ENCODE results near the gene CALR. TPM values are rescaled to one million over a fixed set of nuclear protein-coding genes. Genes with fewer than 3 reads are reported as not detected.
"Not testable (repeated sequence)": the region's sequence is repeated elsewhere in the genome, so short reads cannot be mapped to it uniquely, and the experiment has no call there.

Gene CALR
- total RNA-seq, 1 experiment from 2014 or later, result 940 TPM

GRCh38 chr19:12943437-12944044, 5.1 kb downstream of the CALR start:
- no peak overlapping the region for H3K4me3 ChIP-seq
- no peaks in the 10 kb centered on the region for H3K27me3 ChIP-seq
- DNase-seq, result no peak
- H3K36me3 ChIP-seq, result peaks cover 70% of the 10 kb centered on the region
- no peak overlapping the region for H3K27ac ChIP-seq
- no peaks in the 10 kb centered on the region for H3K9me3 ChIP-seq (replicated peaks)
- H3K4me1 ChIP-seq, result peaks cover 11% of the 10 kb centered on the region

- no peak for DNase-seq
- H3K4me3 ChIP-seq, result no peak overlapping the region
- H3K27ac ChIP-seq, result no peak overlapping the region
- H3K9me3 ChIP-seq (replicated peaks), result no peaks in the 10 kb centered on the region
- no peaks in the 10 kb centered on the region for H3K27me3 ChIP-seq
- peaks cover 11% of the 10 kb centered on the region for H3K4me1 ChIP-seq
- peaks cover 74% of the 10 kb centered on the region for H3K36me3 ChIP-seq
These were observed 5.8 kb downstream of the CALR start for GRCh38 chr19:12944104-12944674.

- Histone ChIP-seq H3K27me3 (no peaks in the 10 kb centered on the region), H3K4me3 (peak within 1 kb of the TSS; percentile 70), H3K4me1 (no peaks in the 10 kb centered on the region; the same call in 1 of the 2 replicates), H3K27ac (peak within 1 kb of the TSS; percentile 80), H3K9me3 (replicated peaks) (no peaks in the 10 kb centered on the region), H3K36me3 (peaks cover 73% of the 10 kb centered on the region)
- peak; percentile 99 to 100 for DNase-seq
These were observed 7.2 kb downstream of the CALR start, which contains the start of gene RAD23A for GRCh38 chr19:12945479-12946091. RAD23A (plus strand) TSS chr19:12945862; CDS start chr19:12945949, 87 bp downstream.

GRCh38 chr19:12946092-12946721, 7.8 kb downstream of the CALR start:
- no peaks in the 10 kb centered on the region; the same call in 1 of the 2 replicates for H3K4me1 ChIP-seq
- H3K27ac ChIP-seq, result peak overlapping the region; percentile 80
- H3K4me3 ChIP-seq, result peak overlapping the region; percentile 70
- peaks cover 73% of the 10 kb centered on the region for H3K36me3 ChIP-seq
- H3K27me3 ChIP-seq, result no peaks in the 10 kb centered on the region
- no peaks in the 10 kb centered on the region for H3K9me3 ChIP-seq (replicated peaks)
- peak; percentile 89 to 90 for DNase-seq

- peak overlapping the region; percentile 80 for H3K27ac ChIP-seq
- H3K4me3 ChIP-seq, result peak overlapping the region; percentile 70
- H3K9me3 ChIP-seq (replicated peaks), result no peaks in the 10 kb centered on the region
- H3K27me3 ChIP-seq, result no peaks in the 10 kb centered on the region
- peaks cover 2% of the 10 kb centered on the region; the same call in 1 of the 2 replicates for H3K4me1 ChIP-seq
- H3K36me3 ChIP-seq, result peaks cover 73% of the 10 kb centered on the region
- no peak for DNase-seq
These were observed 8.5 kb downstream of the CALR start for GRCh38 chr19:12946731-12947496.

- H3K27ac ChIP-seq, result no peak overlapping the region
- H3K36me3 ChIP-seq, result peaks cover 71% of the 10 kb centered on the region
- H3K4me3 ChIP-seq, result no peak overlapping the region
- peaks cover 12% of the 10 kb centered on the region for H3K4me1 ChIP-seq
- no peak for DNase-seq
- no peaks in the 10 kb centered on the region for H3K27me3 ChIP-seq
- H3K9me3 ChIP-seq (replicated peaks), result no peaks in the 10 kb centered on the region
These were observed 9.5 kb downstream of the CALR start for GRCh38 chr19:12947702-12948611.

- DNase-seq, result no peak
- H3K9me3 ChIP-seq (replicated peaks), result no peaks in the 10 kb centered on the region
- peaks cover 67% of the 10 kb centered on the region for H3K36me3 ChIP-seq
- peaks cover 21% of the 10 kb centered on the region for H3K4me1 ChIP-seq
- H3K27ac ChIP-seq, result no peak overlapping the region
- no peak overlapping the region for H3K4me3 ChIP-seq
- H3K27me3 ChIP-seq, result no peaks in the 10 kb centered on the region
These were observed 10.4 kb downstream of the CALR start for GRCh38 chr19:12948612-12949362.

- no peak for DNase-seq
- H3K27ac ChIP-seq, result no peak overlapping the region
- peaks cover 69% of the 10 kb centered on the region for H3K36me3 ChIP-seq
- no peaks in the 10 kb centered on the region for H3K27me3 ChIP-seq
- no peaks in the 10 kb centered on the region for H3K9me3 ChIP-seq (replicated peaks)
- no peak overlapping the region for H3K4me3 ChIP-seq
- peaks cover 27% of the 10 kb centered on the region for H3K4me1 ChIP-seq
These were observed 11.2 kb downstream of the CALR start for GRCh38 chr19:12949363-12950283.

- H3K4me3 ChIP-seq; H3K27me3 ChIP-seq; DNase-seq; H3K9me3 ChIP-seq (replicated peaks); H3K27ac ChIP-seq: not testable (repeated sequence)
- peaks cover 71% of the 10 kb centered on the region for H3K36me3 ChIP-seq
- peaks cover 35% of the 10 kb centered on the region for H3K4me1 ChIP-seq
These were observed 13.6 kb downstream of the CALR start for GRCh38 chr19:12952050-12952449.

- Histone ChIP-seq H3K9me3 (replicated peaks) (no peaks in the 10 kb centered on the region), H3K4me1 (peaks cover 35% of the 10 kb centered on the region), H3K4me3 (no peak overlapping the region), H3K27ac (peak overlapping the region; percentile 12; the same call in 1 of the 2 replicates), H3K36me3 (peaks cover 67% of the 10 kb centered on the region), H3K27me3 (no peaks in the 10 kb centered on the region)
- no peak for DNase-seq
These were observed 14.2 kb downstream of the CALR start for GRCh38 chr19:12952488-12953137.

GRCh38 chr19:12953138-12953798, 14.9 kb downstream of the CALR start:
- no peaks in the 10 kb centered on the region for H3K9me3 ChIP-seq (replicated peaks)
- no peaks in the 10 kb centered on the region for H3K27me3 ChIP-seq
- DNase-seq, result peak; percentile 88
- peaks cover 60% of the 10 kb centered on the region for H3K36me3 ChIP-seq
- H3K4me1 ChIP-seq, result peaks cover 35% of the 10 kb centered on the region
- no peak overlapping the region for H3K4me3 ChIP-seq
- no peak overlapping the region for H3K27ac ChIP-seq
